Retinal pigment epithelial cell (primary cell): ENCODE results near the gene BICC1.

Experiments used
- DNase-seq: peaks from one replicate; pipeline ENCODE4 v3.0.0-alpha.2; 2010; ENCODE audit warnings: low read depth
- H3K4me3 ChIP-seq: 2 replicates; pipeline ENCODE4 v1.5.1; 2011; ENCODE audit warnings: mild to moderate bottlenecking, low read length, control low read depth, moderate library complexity
- CTCF ChIP-seq: conservative IDR thresholded peaks from 2 replicates; pipeline ENCODE4 v1.5.1; 2011; ENCODE audit warnings: low read depth, low read length, control low read depth, inconsistent platforms

The BICC1 gene

GRCh38 chr10:58515291-58515941 is 2.7 kb downstream of the BICC1 start:
- no peak for DNase-seq
- no peak overlapping the region for H3K4me3 ChIP-seq
- no peak for TF ChIP-seq CTCF

- DNase-seq = no peak
- TF ChIP-seq CTCF = no peak
- no peak overlapping the region for H3K4me3 ChIP-seq
Observed at GRCh38 chr10:58516119-58516518, 3.4 kb downstream of the BICC1 start.

GRCh38 chr10:58516671-58517070 is 4.0 kb downstream of the BICC1 start:
- no peak overlapping the region for H3K4me3 ChIP-seq
- TF ChIP-seq CTCF = no peak
- no peak for DNase-seq

- no peak overlapping the region for H3K4me3 ChIP-seq
- DNase-seq = no peak
- no peak for TF ChIP-seq CTCF
Observed at GRCh38 chr10:58517081-58517480, 4.4 kb downstream of the BICC1 start.

- DNase-seq = no peak
- H3K4me3 ChIP-seq = no peak overlapping the region
- no peak for TF ChIP-seq CTCF
Observed at GRCh38 chr10:58517491-58518355, 5.1 kb downstream of the BICC1 start.

GRCh38 chr10:58518775-58519174 is 6.1 kb downstream of the BICC1 start:
- no peak overlapping the region for H3K4me3 ChIP-seq
- DNase-seq = no peak
- no peak for TF ChIP-seq CTCF
